H9 (cell line): Measurements from ENCODE around the gene SUN1. TPM values are rescaled to one million over a fixed set of nuclear protein-coding genes. Genes with fewer than 3 reads are reported as not detected.

Experiments
- DNase-seq: peaks from one replicate; pipeline ENCODE4 v3.0.0-alpha.2; 2017
- H2AFZ ChIP-seq: one replicate; pipeline ENCODE4 v1.6.1; 2013; ENCODE audit warnings: mild to moderate bottlenecking, low read length, control low read depth, moderate library complexity
- H2AK5ac ChIP-seq: 2 replicates; pipeline ENCODE4 v1.6.1; 2013; ENCODE audit warnings: low read length, control low read depth, mixed read lengths; ENCODE audit not compliant: insufficient read length
- H2BK120ac ChIP-seq: one replicate; pipeline ENCODE4 v1.6.1; 2013; ENCODE audit warnings: low read depth, mild to moderate bottlenecking, low read length, control low read depth, inconsistent platforms; ENCODE audit not compliant: poor library complexity, severe bottlenecking
- H2BK12ac ChIP-seq: 2 replicates; pipeline ENCODE4 v1.6.1; 2013; ENCODE audit warnings: low read length, control low read depth, mixed read lengths, low read depth; ENCODE audit not compliant: insufficient read length
- H2BK15ac ChIP-seq: 2 replicates; pipeline ENCODE4 v1.6.1; 2013; ENCODE audit warnings: low read depth, low read length, control low read depth
- H2BK20ac ChIP-seq: one replicate; pipeline ENCODE4 v1.6.1; 2013; ENCODE audit warnings: low read depth, mild to moderate bottlenecking, low read length, control low read depth, inconsistent platforms; ENCODE audit not compliant: poor library complexity, severe bottlenecking
- H2BK5ac ChIP-seq: 2 replicates; pipeline ENCODE4 v1.6.1; 2013; ENCODE audit warnings: low read length, control low read depth, mixed read lengths; ENCODE audit not compliant: insufficient read length
- H3K14ac ChIP-seq: 2 replicates; pipeline ENCODE4 v1.6.1; 2013; ENCODE audit warnings: low read length, control low read depth; ENCODE audit not compliant: insufficient read depth
- H3K18ac ChIP-seq: 2 replicates; pipeline ENCODE4 v1.6.1; 2013; ENCODE audit warnings: low read depth, mild to moderate bottlenecking, mixed read lengths, low read length, control low read depth; ENCODE audit not compliant: insufficient read length
- H3K23ac ChIP-seq: 2 replicates; pipeline ENCODE4 v1.6.1; 2013; ENCODE audit warnings: low read length, control low read depth, mixed read lengths, low read depth; ENCODE audit not compliant: insufficient read length
- H3K23me2 ChIP-seq: 2 replicates; pipeline ENCODE4 v1.6.1; 2013; ENCODE audit warnings: low read depth, mild to moderate bottlenecking, mixed read lengths, low read length, control low read depth; ENCODE audit not compliant: insufficient read length, poor library complexity, severe bottlenecking
- H3K27ac ChIP-seq: 2 replicates; pipeline ENCODE4 v1.5.1; 2013; ENCODE audit warnings: low read length, control low read depth, mixed read lengths, low read depth; ENCODE audit not compliant: insufficient read length
- H3K27me3 ChIP-seq: 2 replicates; pipeline ENCODE4 v1.6.1; 2013; ENCODE audit warnings: low read length, control low read depth, inconsistent platforms; ENCODE audit not compliant: insufficient read depth
- H3K4ac ChIP-seq: 2 replicates; pipeline ENCODE4 v1.6.1; 2013; ENCODE audit warnings: low read depth, mild to moderate bottlenecking, control low read depth, inconsistent platforms, low read length, moderate library complexity
- H3K4me1 ChIP-seq: 2 replicates; pipeline ENCODE4 v1.6.1; 2013; ENCODE audit warnings: low read length, control low read depth, inconsistent platforms; ENCODE audit not compliant: insufficient read depth
- H3K4me2 ChIP-seq: 2 replicates; pipeline ENCODE4 v1.6.1; 2013; ENCODE audit warnings: low read length, control low read depth, mixed read lengths; ENCODE audit not compliant: insufficient read length, insufficient read depth
- H3K56ac ChIP-seq: 2 replicates; pipeline ENCODE4 v1.6.1; 2013; ENCODE audit warnings: low read depth, mild to moderate bottlenecking, mixed read lengths, low read length, control low read depth; ENCODE audit not compliant: insufficient read length
- H3K79me1 ChIP-seq: 2 replicates; pipeline ENCODE4 v1.6.1; 2013; ENCODE audit warnings: low read depth, mild to moderate bottlenecking, moderate library complexity, low read length, control low read depth, inconsistent platforms; ENCODE audit not compliant: insufficient read depth, poor library complexity, severe bottlenecking
- H3K79me2 ChIP-seq: 2 replicates; pipeline ENCODE4 v1.6.1; 2013; ENCODE audit warnings: low read length, control low read depth, inconsistent platforms; ENCODE audit not compliant: insufficient read depth
- H3K9ac ChIP-seq: 2 replicates; pipeline ENCODE4 v1.6.1; 2013; ENCODE audit warnings: low read length, control low read depth, mixed read lengths; ENCODE audit not compliant: insufficient read length; ENCODE audit errors: extremely low read depth
- H3K9me3 ChIP-seq: one replicate; pipeline ENCODE4 v1.6.1; 2013; ENCODE audit warnings: low read depth, low read length, inconsistent platforms; ENCODE audit not compliant: control insufficient read depth
- H3T11ph ChIP-seq: one replicate; pipeline ENCODE4 v1.6.1; 2013; ENCODE audit warnings: mild to moderate bottlenecking, low read length, control low read depth, inconsistent platforms
- H4K20me1 ChIP-seq: one replicate; pipeline ENCODE4 v1.6.1; 2013; ENCODE audit not compliant: control insufficient read depth, insufficient read length, insufficient read depth
- H4K5ac ChIP-seq: 2 replicates; pipeline ENCODE4 v1.6.1; 2013; ENCODE audit warnings: low read depth, mild to moderate bottlenecking, mixed read lengths, low read length, control low read depth; ENCODE audit not compliant: insufficient read length
- H4K8ac ChIP-seq: replicated peaks from 2 replicates; pipeline ENCODE4 v1.6.1; 2013; ENCODE audit warnings: low read length, control low read depth, mixed read lengths, low read depth; ENCODE audit not compliant: insufficient read length
- H4K91ac ChIP-seq: 2 replicates; pipeline ENCODE4 v1.6.1; 2013; ENCODE audit warnings: low read depth, mild to moderate bottlenecking, moderate library complexity, mixed read lengths, low read length, control low read depth; ENCODE audit not compliant: insufficient read length
- H3K27ac Mint-ChIP-seq, 3 experiments: 2 replicates in 2 of 3; 3 replicates in 1 of 3; pipeline ENCODE4 v1.8.0; 2020 to 2021; ENCODE audit warnings: mixed read lengths in 3 of 3, mild to moderate bottlenecking in 1 of 3, moderate library complexity in 1 of 3
- H3K27me3 Mint-ChIP-seq: 2 replicates; pipeline ENCODE4 v1.8.0; 2021; ENCODE audit warnings: low read depth, mild to moderate bottlenecking, moderate library complexity, mixed read lengths
- H3K36me3 Mint-ChIP-seq, 3 experiments: 2 replicates in 2 of 3; 3 replicates in 1 of 3; pipeline ENCODE4 v1.8.0; 2020 to 2021; ENCODE audit warnings: low read depth in 3 of 3, mixed read lengths in 3 of 3; ENCODE audit not compliant: insufficient read depth in 1 of 3
- H3K4me1 Mint-ChIP-seq, 2 experiments: 2 replicates each; pipeline ENCODE4 v1.8.0; 2020; ENCODE audit warnings: mixed read lengths in 2 of 2
- H3K4me3 Mint-ChIP-seq, 2 experiments: 2 replicates in 1 of 2; 3 replicates in 1 of 2; pipeline ENCODE4 v1.8.0; 2020 to 2021; ENCODE audit warnings: mild to moderate bottlenecking in 2 of 2, mixed read lengths in 2 of 2, moderate library complexity in 1 of 2
- H3K9me3 Mint-ChIP-seq, 2 experiments: 2 replicates in 1 of 2; 3 replicates in 1 of 2; pipeline ENCODE4 v1.8.0; 2020; ENCODE audit warnings: mild to moderate bottlenecking in 2 of 2, mixed read lengths in 2 of 2, moderate library complexity in 1 of 2
- WGBS: extraction: QIAGEN DNeasy Blood & Tissue Kit; methylation state at CpG from one replicate; pipeline ENCODE4 v1.1.7; 2013; ENCODE audit warnings: missing lambda C conversion rate, low lambda C conversion rate, mixed read lengths; ENCODE audit not compliant: insufficient read length; ENCODE audit errors: extremely low coverage; 5-methylcytosine and 5-hydroxymethylcytosine counted together
- total RNA-seq: library from RNA; stranded (reverse); gene quantifications from 2 replicates; pipeline ENCODE4 v1.2.1, GENCODE V29; 2021
- TF ChIP-seq, protein P1 (sequence below): fragments of 200-600 bp; sonication (generic); conservative IDR thresholded peaks from 3 replicates; pipeline ENCODE4 v1.8.0; 2021; ENCODE audit warnings: antibody characterized with exemption, mild to moderate bottlenecking

The SUN1 gene
- total RNA-seq, 1 experiment from 2014 or later, result 118 TPM

DNA sequence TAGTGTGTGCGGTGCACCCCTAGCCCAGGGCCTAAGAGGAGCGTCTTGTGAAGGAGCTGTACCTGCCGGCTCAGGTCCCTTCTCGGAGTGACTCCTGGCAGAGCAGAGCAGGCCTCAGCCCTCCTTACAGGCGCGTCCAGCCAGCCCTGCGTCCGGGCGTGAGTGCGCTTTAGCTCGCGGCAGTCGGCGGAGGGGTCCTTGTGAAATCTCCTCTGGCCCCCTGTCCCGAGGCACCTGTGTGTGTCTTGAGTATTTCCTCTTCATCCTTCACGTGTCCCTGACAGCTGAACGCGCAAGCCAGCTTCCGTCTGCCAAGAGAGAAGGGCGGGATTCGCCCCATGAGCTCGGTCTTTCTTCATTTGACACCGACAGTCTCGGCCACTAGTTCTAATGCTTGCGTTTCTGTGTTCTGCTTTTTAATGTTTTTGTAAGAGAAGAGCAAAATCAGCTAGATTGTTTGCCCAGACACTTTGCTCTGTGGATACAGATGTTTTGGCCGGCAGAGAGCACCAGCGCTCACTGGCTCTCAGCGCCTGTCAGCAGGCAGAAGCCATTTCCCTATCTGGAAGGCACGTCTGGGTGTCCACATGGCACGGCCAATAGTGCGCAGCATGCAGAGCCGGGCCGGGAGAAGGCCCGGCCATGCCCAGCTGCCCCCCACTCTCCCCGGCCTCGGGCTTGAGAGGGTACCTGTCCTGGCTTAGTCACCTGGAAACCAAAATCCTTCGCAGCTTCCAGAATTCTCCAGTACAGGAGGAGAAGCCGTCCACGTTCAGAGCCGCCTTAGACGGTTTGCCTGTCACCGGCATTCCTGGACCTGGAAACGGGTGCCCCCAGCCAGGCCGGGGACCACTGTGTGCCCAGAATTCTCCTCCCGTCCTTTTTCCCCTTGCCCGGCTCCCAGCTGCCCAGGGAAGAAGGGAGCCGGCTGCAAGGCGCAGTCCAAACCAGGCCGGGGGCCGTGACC, 51.1 kb downstream of the SUN1 start:
- Histone ChIP-seq H4K91ac (no peak overlapping the region), H4K20me1 (no peaks in the 10 kb centered on the region), H4K5ac (no peak overlapping the region), H3K79me1 (peaks cover 9% of the 10 kb centered on the region), H3K56ac (no peak overlapping the region), H3K27me3 (no peaks in the 10 kb centered on the region), H2BK12ac (no peak overlapping the region), H2AFZ (no peak overlapping the region), H3K4me1 (no peaks in the 10 kb centered on the region), H3K23ac (no peak overlapping the region), H3K4me2 (no peak overlapping the region), H3K9me3 (no peaks in the 10 kb centered on the region), H3K14ac (no peak overlapping the region; the same call in 1 of the 2 replicates), H2BK20ac (no peak overlapping the region), H3K79me2 (peaks cover 57% of the 10 kb centered on the region; the same call in 1 of the 2 replicates), H2AK5ac (no peak overlapping the region), H3T11ph (no peak overlapping the region), H3K4ac (no peak overlapping the region), H2BK120ac (no peak overlapping the region), H2BK5ac (no peak overlapping the region), H4K8ac (no peak overlapping the region), H2BK15ac (no peak overlapping the region), H3K18ac (no peak overlapping the region), H3K27ac (no peak overlapping the region), H3K9ac (no peak overlapping the region), H3K23me2 (no peaks in the 10 kb centered on the region)
- H3K36me3 Mint-ChIP-seq, result peaks cover 12 to 32% (median 31%) of the 10 kb centered on the region in 3 experiments
- no peak overlapping the region for H3K4me3 Mint-ChIP-seq
- no peaks in the 10 kb centered on the region for H3K27me3 Mint-ChIP-seq
- no peak for DNase-seq
- H3K9me3 Mint-ChIP-seq, result peaks cover 0 to 3% of the 10 kb centered on the region in 2 experiments; a peak in 1 of 5 replicates
- H3K27ac Mint-ChIP-seq, result peak overlapping the region in 2 of 3 experiments; percentile 53 to 79; a peak in 3 of 7 replicates
- H3K4me1 Mint-ChIP-seq, result peaks cover 6 to 7% of the 10 kb centered on the region in 2 experiments
- TF ChIP-seq, protein P1, sequence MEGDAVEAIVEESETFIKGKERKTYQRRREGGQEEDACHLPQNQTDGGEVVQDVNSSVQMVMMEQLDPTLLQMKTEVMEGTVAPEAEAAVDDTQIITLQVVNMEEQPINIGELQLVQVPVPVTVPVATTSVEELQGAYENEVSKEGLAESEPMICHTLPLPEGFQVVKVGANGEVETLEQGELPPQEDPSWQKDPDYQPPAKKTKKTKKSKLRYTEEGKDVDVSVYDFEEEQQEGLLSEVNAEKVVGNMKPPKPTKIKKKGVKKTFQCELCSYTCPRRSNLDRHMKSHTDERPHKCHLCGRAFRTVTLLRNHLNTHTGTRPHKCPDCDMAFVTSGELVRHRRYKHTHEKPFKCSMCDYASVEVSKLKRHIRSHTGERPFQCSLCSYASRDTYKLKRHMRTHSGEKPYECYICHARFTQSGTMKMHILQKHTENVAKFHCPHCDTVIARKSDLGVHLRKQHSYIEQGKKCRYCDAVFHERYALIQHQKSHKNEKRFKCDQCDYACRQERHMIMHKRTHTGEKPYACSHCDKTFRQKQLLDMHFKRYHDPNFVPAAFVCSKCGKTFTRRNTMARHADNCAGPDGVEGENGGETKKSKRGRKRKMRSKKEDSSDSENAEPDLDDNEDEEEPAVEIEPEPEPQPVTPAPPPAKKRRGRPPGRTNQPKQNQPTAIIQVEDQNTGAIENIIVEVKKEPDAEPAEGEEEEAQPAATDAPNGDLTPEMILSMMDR, result no peak
- no CpG with 5 or more reads among the region's 50 CpGs for WGBS
